T-helper 17 cell (primary cell): Measurements from ENCODE around the gene EPB41L2. TPM values are rescaled to one million over a fixed set of nuclear protein-coding genes. Genes with fewer than 3 reads are reported as not detected.

Experiments
- ATAC-seq: fragments of 150-1000 bp; cut with Tn5 transposase; 2 replicates; pipeline ENCODE4 v1.10.0; 2021; ENCODE audit warnings: mild to moderate bottlenecking, moderate library complexity
- DNase-seq, 3 donors: peaks; one replicate each; pipeline versions ENCODE4 v3.0.0 to v3.0.0-alpha.2; 2020 to 2021
- H3K9me3 ChIP-seq: one replicate; pipeline ENCODE4 v1.7.0; 2013; ENCODE audit warnings: low read length, mild to moderate bottlenecking; ENCODE audit not compliant: control insufficient read depth, poor library complexity, severe bottlenecking
- H3K27ac Mint-ChIP-seq: one replicate; pipeline ENCODE4 v1.8.0; 2022; ENCODE audit warnings: mild to moderate bottlenecking, moderate library complexity, mixed read lengths
- H3K27me3 Mint-ChIP-seq: one replicate; pipeline ENCODE4 v1.8.0; 2022; ENCODE audit warnings: mixed read lengths
- H3K36me3 Mint-ChIP-seq: one replicate; pipeline ENCODE4 v1.8.0; 2022; ENCODE audit warnings: low read depth, mixed read lengths
- H3K4me1 Mint-ChIP-seq: one replicate; pipeline ENCODE4 v1.8.0; 2022; ENCODE audit warnings: mild to moderate bottlenecking, mixed read lengths
- H3K4me3 Mint-ChIP-seq: one replicate; pipeline ENCODE4 v1.8.0; 2022; ENCODE audit warnings: mild to moderate bottlenecking, moderate library complexity, mixed read lengths
- total RNA-seq, 4 donors: library from RNA in 2 of 4; stranded (reverse) in 2 of 4; gene quantifications; one replicate each; pipeline ENCODE4 v1.2.3 and lab custom pipeline; 2022 to 2026

EPB41L2 gene
- total RNA-seq, 2 donors from 2014 or later: 14.0 to 20.5 TPM

GRCh38 chr6:130873746-130874145 is 189.3 kb downstream of the EPB41L2 start:
- Mint-ChIP-seq H3K4me3 (no peak overlapping the region), H3K27me3 (peaks cover 6% of the 10 kb centered on the region), H3K4me1 (peaks cover 15% of the 10 kb centered on the region), H3K36me3 (peaks cover 7% of the 10 kb centered on the region), H3K27ac (no peak overlapping the region)
- DNase-seq: no peak
- no peak for ATAC-seq
- H3K9me3 ChIP-seq: no peaks in the 10 kb centered on the region

DNA sequence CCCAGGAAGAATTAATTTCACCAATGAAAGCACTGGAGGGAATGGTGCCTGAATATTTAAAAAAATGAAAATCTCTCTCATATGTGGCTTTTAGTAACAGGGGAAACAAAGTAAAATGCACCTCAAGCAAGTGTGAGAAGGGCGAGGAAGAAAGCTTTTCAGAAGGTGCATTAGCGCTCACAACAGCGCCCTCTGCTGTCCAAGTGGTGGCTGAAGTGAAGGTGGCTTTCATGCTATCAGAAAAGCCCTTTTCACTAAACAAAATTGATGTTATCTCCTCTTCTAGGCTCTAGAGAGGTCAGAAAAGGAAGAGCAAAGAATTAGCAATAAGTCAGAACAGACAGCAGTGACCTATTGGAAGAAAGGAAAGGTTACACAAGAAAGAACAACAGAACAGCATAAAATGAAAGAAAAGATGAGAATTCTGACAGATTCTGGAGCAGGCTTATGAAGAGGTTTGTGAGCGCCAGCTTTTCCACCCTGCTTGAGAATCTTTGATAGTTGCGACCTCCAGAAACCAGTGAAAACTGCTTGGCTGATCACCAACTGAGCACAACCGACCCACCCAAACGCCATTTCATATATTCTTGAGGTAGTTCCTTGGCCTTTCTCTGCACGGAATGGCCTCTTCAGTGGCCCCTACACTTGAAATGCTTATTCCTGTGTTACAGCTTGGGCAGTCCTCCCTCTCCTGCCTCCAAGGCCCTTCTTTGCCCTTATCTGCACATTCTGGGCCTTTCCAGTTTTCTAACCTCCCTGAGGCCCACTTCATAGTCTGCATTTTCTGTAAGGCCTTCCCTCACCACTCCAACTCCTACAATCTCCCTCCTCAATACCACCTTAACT is 190.6 kb downstream of the EPB41L2 start:
- DNase-seq (peak; percentile 54 to 64 (median 62)), ATAC-seq (peak; percentile 62)
- no peaks in the 10 kb centered on the region for H3K9me3 ChIP-seq
- Mint-ChIP-seq H3K4me3 (no peak overlapping the region), H3K27ac (no peak overlapping the region), H3K4me1 (peaks cover 15% of the 10 kb centered on the region), H3K27me3 (peaks cover 6% of the 10 kb centered on the region), H3K36me3 (peaks cover 7% of the 10 kb centered on the region)

DNA sequence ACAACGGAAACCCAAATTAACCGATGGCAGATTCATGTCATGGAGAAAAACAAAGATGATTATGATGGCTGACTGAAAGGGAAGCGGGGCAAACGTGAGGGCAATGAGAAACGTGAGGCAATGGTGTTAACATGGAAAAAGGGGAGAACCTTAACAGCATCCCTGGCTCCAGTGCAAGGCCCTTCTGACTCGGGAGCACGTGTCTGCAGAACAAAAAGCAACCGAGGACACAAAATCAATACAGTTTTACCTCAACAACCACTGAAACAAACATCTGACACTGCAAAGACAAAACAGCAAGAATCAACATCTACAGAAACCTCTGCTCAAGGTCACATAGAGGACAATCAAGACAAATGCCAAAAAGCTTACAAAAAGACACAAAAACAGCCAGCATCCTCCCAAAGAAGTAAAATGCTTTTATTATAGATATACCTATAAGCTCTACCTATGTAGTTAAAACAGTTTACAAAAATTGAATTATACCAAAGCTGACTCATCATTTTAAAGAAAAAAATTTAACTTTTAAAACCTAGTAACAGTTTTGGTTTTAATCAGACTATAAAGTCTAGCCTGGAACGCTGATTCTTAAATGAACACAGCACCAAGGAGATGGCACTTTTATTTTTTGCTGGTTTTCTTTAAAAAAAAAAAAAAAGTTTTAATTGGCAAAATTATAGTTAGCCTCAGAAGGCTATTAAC is 192.7 kb downstream of the EPB41L2 start:
- H3K4me1 Mint-ChIP-seq: peaks cover 15% of the 10 kb centered on the region
- H3K27me3 Mint-ChIP-seq: peaks cover 6% of the 10 kb centered on the region
- no peak overlapping the region for H3K4me3 Mint-ChIP-seq
- ATAC-seq (no peak), DNase-seq (no peak)
- peaks cover 7% of the 10 kb centered on the region for H3K36me3 Mint-ChIP-seq
- no peaks in the 10 kb centered on the region for H3K9me3 ChIP-seq
- H3K27ac Mint-ChIP-seq: no peak overlapping the region

- H3K9me3 ChIP-seq: no peaks in the 10 kb centered on the region
- Mint-ChIP-seq H3K4me1 (peaks cover 15% of the 10 kb centered on the region), H3K36me3 (peaks cover 7% of the 10 kb centered on the region), H3K4me3 (no peak overlapping the region), H3K27ac (no peak overlapping the region), H3K27me3 (peaks cover 6% of the 10 kb centered on the region)
- no peak for ATAC-seq
- no peak for DNase-seq
Measured at GRCh38 chr6:130869681-130870080, 193.4 kb downstream of the EPB41L2 start.

GRCh38 chr6:130865793-130866192 is 197.3 kb downstream of the EPB41L2 start:
- H3K36me3 Mint-ChIP-seq: peaks cover 9% of the 10 kb centered on the region
- peaks cover 6% of the 10 kb centered on the region for H3K4me1 Mint-ChIP-seq
- ATAC-seq (no peak), DNase-seq (no peak)
- no peak overlapping the region for H3K27ac Mint-ChIP-seq
- no peaks in the 10 kb centered on the region for H3K9me3 ChIP-seq
- no peak overlapping the region for H3K4me3 Mint-ChIP-seq
- H3K27me3 Mint-ChIP-seq: peaks cover 6% of the 10 kb centered on the region

DNA sequence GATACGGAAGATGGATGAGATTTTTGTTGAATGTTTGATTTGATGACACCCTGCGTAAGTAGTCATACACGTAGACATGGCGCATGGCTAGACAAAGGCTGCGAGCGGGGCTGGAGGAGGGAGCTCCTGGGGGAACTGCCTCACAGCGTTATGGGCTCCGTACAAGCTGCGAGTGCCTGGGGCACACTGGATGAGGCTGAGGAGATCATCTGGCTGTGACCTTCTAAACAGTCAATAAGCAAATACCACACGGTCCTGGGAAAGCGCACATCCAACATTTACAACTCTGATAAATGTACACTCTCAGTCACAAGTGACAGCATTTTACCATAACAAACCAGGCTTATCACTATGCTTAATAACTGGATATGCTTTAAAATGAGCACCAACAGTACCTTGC is 198.7 kb downstream of the EPB41L2 start:
- H3K27ac Mint-ChIP-seq: no peak overlapping the region
- H3K4me3 Mint-ChIP-seq: no peak overlapping the region
- ATAC-seq: no peak
- H3K9me3 ChIP-seq: no peaks in the 10 kb centered on the region
- peaks cover 3% of the 10 kb centered on the region for H3K4me1 Mint-ChIP-seq
- DNase-seq: no peak
- peaks cover 5% of the 10 kb centered on the region for H3K36me3 Mint-ChIP-seq
- no peaks in the 10 kb centered on the region for H3K27me3 Mint-ChIP-seq

GRCh38 chr6:130863415-130864230 is 199.4 kb downstream of the EPB41L2 start:
- Mint-ChIP-seq H3K27me3 (no peaks in the 10 kb centered on the region), H3K27ac (no peak overlapping the region), H3K36me3 (peaks cover 5% of the 10 kb centered on the region), H3K4me3 (no peak overlapping the region), H3K4me1 (peaks cover 3% of the 10 kb centered on the region)
- no peak for ATAC-seq
- no peaks in the 10 kb centered on the region for H3K9me3 ChIP-seq
- no peak for DNase-seq

DNA sequence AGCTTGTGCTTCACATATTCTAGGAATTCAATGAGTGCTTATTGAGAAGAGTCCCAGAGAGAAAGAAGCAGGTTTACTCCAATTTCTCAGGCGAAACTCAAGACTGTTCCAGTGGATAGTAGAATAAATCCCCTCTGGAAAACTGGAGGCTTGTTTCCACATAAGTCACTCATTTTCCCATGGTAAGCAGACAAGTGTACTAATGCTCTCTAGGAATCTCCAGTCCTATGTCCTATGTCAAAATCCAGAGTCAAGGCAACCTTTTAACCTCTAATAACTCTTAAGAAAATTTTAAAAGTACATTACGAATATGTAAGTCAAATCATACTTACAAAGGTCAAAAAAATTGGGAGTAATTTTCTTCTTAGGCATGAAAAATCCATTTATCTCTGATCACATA is 200.7 kb downstream of the EPB41L2 start:
- Mint-ChIP-seq H3K4me1 (peaks cover 3% of the 10 kb centered on the region), H3K4me3 (no peak overlapping the region), H3K27ac (no peak overlapping the region), H3K27me3 (no peaks in the 10 kb centered on the region), H3K36me3 (peaks cover 5% of the 10 kb centered on the region)
- ATAC-seq: no peak
- H3K9me3 ChIP-seq: no peaks in the 10 kb centered on the region
- DNase-seq: no peak

- Mint-ChIP-seq H3K4me1 (peaks cover 3% of the 10 kb centered on the region), H3K4me3 (no peak overlapping the region), H3K27ac (peak overlapping the region; percentile 24), H3K27me3 (no peaks in the 10 kb centered on the region), H3K36me3 (peaks cover 9% of the 10 kb centered on the region)
- ATAC-seq (no peak), DNase-seq (no peak)
- H3K9me3 ChIP-seq: no peaks in the 10 kb centered on the region
Measured at GRCh38 chr6:130859161-130859867, 203.7 kb downstream of the EPB41L2 start.

DNA sequence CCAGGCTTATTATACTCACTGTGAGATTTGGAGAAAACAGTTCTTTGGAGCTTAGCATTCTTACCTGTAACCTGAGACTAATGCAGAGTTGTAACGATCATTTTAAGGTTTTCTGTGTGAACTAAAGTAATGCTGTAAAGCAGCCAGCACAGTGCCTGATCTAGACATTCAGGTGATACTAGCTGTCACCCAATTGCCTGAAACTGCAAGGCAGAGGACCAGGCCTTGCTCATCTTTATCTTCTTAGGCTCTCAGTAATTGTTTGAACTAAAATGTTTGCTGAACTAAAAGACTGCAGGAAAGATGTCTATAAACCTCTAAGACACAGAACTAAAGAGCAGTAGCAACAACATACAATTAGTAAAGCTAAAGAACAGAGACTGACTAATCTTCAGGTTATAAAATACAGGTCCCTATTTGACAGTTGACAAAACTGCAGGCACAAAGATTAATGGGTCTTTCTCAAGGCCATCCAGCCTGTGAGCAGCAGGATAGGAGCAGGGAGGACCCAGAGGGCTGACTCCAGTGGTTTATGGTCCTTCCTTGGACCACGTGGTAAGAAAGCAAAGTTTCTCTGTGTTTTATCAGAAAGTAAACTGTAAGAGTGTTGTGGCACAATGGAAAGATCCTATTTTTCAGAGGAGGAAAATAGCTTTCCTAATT is 204.4 kb downstream of the EPB41L2 start:
- no peak for DNase-seq
- Mint-ChIP-seq H3K27ac (peak overlapping the region; percentile 24), H3K27me3 (no peaks in the 10 kb centered on the region), H3K4me1 (peaks cover 3% of the 10 kb centered on the region), H3K4me3 (no peak overlapping the region), H3K36me3 (peaks cover 7% of the 10 kb centered on the region)
- ATAC-seq: no peak
- no peaks in the 10 kb centered on the region for H3K9me3 ChIP-seq

DNA sequence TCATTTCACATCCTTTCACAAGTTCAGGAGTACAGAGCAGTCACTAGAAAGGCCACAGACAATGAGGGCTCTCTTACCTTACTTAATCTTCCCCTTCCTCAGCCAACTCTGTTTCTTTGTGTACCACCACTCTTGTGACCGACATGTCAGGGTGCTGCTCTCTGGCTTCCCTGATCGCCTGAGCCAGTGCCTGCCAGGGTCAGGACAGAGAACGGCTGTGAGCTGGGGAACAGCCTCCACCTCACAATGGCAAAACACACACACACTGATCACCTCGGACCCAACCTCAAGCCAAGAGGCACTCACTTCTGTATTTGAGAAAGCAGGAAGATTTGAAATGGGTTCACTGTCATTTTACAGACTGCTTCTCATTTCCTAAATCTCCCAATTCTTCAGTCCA is 205.0 kb downstream of the EPB41L2 start:
- H3K27ac Mint-ChIP-seq: no peak overlapping the region
- peaks cover 7% of the 10 kb centered on the region for H3K36me3 Mint-ChIP-seq
- H3K4me3 Mint-ChIP-seq: no peak overlapping the region
- H3K4me1 Mint-ChIP-seq: peaks cover 3% of the 10 kb centered on the region
- no peak for ATAC-seq
- H3K9me3 ChIP-seq: no peaks in the 10 kb centered on the region
- no peak for DNase-seq
- no peaks in the 10 kb centered on the region for H3K27me3 Mint-ChIP-seq

DNA sequence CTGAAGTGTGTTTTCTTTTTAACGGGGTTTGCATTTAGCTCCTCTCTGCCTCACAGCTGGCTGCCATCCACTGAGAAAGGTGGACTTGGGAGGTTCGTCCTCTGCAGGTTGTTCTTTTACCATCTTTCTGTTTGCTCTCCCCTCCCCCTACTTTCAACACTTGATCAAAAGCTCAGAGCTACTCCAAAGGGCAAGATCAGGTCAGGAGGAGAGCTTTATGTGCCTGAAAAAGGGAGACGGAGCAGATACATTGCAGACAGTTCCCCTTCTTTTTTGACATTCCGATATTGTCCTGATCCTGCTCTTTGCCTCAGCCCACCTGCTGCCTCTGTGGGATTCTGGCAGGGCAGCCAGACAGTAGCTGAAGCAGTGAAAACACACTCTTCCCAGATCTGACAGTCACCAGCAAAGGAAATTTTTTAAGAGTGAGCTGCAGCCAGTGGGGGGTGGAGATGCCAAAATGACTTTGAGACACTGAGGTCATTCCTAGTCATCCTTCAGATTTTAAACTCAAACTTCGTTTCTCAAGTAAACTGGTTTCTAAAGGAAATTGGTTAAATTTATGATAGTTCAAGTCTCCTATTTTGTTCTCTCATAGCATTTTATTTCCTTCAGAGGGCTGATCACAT is 209.4 kb downstream of the EPB41L2 start:
- Mint-ChIP-seq H3K4me3 (no peak overlapping the region), H3K4me1 (peaks cover 8% of the 10 kb centered on the region), H3K27me3 (no peaks in the 10 kb centered on the region), H3K27ac (no peak overlapping the region), H3K36me3 (peaks cover 12% of the 10 kb centered on the region)
- no peak for ATAC-seq
- DNase-seq: no peak
- no peaks in the 10 kb centered on the region for H3K9me3 ChIP-seq
